ENCODE data around the gene SPTA1.
"Not testable (repeated sequence)": the region's sequence is repeated elsewhere in the genome, so short reads cannot be mapped to it uniquely, and the experiment has no call there.

Gene SPTA1

GRCh38 chr1:158686111-158687009, at the start of gene SPTA1:
Gene SPTA1, minus strand, starts transcription at chr1:158686715. Its CDS starts 198 bp downstream, at chr1:158686517.
- DNase-seq (ENCODE audit: low spot score) = no peak

GRCh38 chr1:158735848-158736247, 49.3 kb upstream of the SPTA1 start:
- DNase-seq (ENCODE audit: low spot score) = no peak

- no peak for DNase-seq (ENCODE audit: low spot score)
Observed at GRCh38 chr1:158732524-158732923, 46.0 kb upstream of the SPTA1 start.

- DNase-seq (ENCODE audit: low spot score) = no peak
Observed at GRCh38 chr1:158731707-158732106, 45.2 kb upstream of the SPTA1 start.

- no peak for DNase-seq (ENCODE audit: low spot score)
Observed at GRCh38 chr1:158730453-158730852, 43.9 kb upstream of the SPTA1 start.

- no peak for DNase-seq (ENCODE audit: low spot score)
Observed at GRCh38 chr1:158728510-158729225, 42.2 kb upstream of the SPTA1 start.

- no peak for DNase-seq (ENCODE audit: low spot score)
Observed at GRCh38 chr1:158724442-158724841, 37.9 kb upstream of the SPTA1 start.

- DNase-seq (ENCODE audit: low spot score) = no peak
Observed at GRCh38 chr1:158720620-158721019, 34.1 kb upstream of the SPTA1 start, which contains the start of gene OR6K3. Gene OR6K3, minus strand, starts transcription at chr1:158720720. Its CDS starts 2,605 bp downstream, at chr1:158718115.

- no peak for DNase-seq (ENCODE audit: low spot score)
Observed at GRCh38 chr1:158719664-158720063, 33.1 kb upstream of the SPTA1 start.

GRCh38 chr1:158717344-158717743, 30.8 kb upstream of the SPTA1 start:
- DNase-seq (ENCODE audit: low spot score) = no peak

- DNase-seq (ENCODE audit: low spot score) = no peak
Observed at GRCh38 chr1:158716335-158716734, 29.8 kb upstream of the SPTA1 start.

- DNase-seq (ENCODE audit: low spot score) = no peak
Observed at GRCh38 chr1:158714754-158715153, 28.2 kb upstream of the SPTA1 start.

- DNase-seq (ENCODE audit: low spot score) = no peak
Observed at GRCh38 chr1:158711098-158711497, 24.6 kb upstream of the SPTA1 start.

- DNase-seq (ENCODE audit: low spot score) = no peak
Observed at GRCh38 chr1:158706096-158706495, 19.6 kb upstream of the SPTA1 start.

GRCh38 chr1:158700552-158700951, 14.0 kb upstream of the SPTA1 start, which contains the start of gene OR6K2:
Gene OR6K2, minus strand, starts transcription at chr1:158700652. Its CDS starts 0 bp downstream, at chr1:158700652.
- DNase-seq (ENCODE audit: low spot score) = no peak

GRCh38 chr1:158694596-158694995, 8.1 kb upstream of the SPTA1 start:
- DNase-seq (ENCODE audit: low spot score) = no peak

- no peak for DNase-seq (ENCODE audit: low spot score)
Observed at GRCh38 chr1:158692356-158692755, 5.8 kb upstream of the SPTA1 start.

GRCh38 chr1:158691907-158692306, 5.4 kb upstream of the SPTA1 start:
- DNase-seq (ENCODE audit: low spot score) = no peak

- DNase-seq (ENCODE audit: low spot score) = not testable (repeated sequence)
Observed at GRCh38 chr1:158691149-158691548, 4.6 kb upstream of the SPTA1 start.

- no peak for DNase-seq (ENCODE audit: low spot score)
Observed at GRCh38 chr1:158689875-158690274, 3.4 kb upstream of the SPTA1 start.

GRCh38 chr1:158689110-158689509, 2.6 kb upstream of the SPTA1 start:
- DNase-seq (ENCODE audit: low spot score) = no peak

GRCh38 chr1:158688343-158688742, 1.8 kb upstream of the SPTA1 start:
- not testable (repeated sequence) for DNase-seq (ENCODE audit: low spot score)

GRCh38 chr1:158687037-158687436, 522 bp upstream of the SPTA1 start:
- no peak for DNase-seq (ENCODE audit: low spot score)

Measured in cerebellar cortex (tissue), 1 donor.